Measurements from ENCODE around the gene SH2B2. TPM values are rescaled to one million over a fixed set of nuclear protein-coding genes. Genes with fewer than 3 reads are reported as not detected.

Gene SH2B2
- total and polyA plus RNA-seq, 4 donors: 0.65 to 1.4 (median 1.0) TPM; not detected in 1

DNA sequence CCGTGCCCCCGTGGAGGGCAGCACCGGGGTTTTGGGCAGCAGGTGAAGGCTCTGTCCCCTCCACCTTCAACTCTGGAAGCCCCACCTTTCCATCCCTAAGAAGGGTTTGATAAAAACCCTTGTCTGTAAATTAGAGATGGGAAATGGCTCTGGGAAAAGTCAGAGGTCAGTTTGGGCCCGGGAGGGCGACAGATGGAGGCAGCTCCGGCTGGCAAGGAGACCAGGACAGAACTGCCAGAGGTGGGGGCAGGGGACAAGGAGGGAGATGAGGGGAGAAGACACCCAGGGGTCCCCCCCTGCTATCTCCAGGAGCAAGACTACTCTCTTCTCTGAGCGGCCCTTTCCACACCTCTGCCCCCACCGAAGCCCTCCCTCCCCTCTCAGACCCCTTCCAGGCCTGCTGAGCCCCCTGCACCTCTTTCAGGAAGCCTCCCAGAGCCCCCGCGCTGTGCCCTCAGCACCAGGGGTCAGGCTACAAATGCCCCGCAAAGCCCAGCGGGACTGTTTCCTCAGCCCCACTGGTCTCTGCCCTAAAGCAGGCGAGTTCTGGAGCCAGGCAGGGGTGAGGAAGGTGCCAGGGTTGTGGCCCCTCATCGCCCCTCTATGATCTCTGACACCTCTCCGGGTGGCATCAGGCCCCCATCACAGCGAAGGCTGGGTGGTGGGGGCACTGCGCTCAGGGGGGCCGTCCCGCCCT, 980 bp upstream of the SH2B2 start:
- WGBS: 38% methylated on average over 19 of the region's 19 CpGs
- H3K9ac ChIP-seq (ENCODE audit: low read depth in 1 of 2, low read length in 2 of 2): no peak overlapping the region
- TF ChIP-seq NR2F2 (IDR thresholded peaks at IDR 0.05): no peak
- TF ChIP-seq, protein P1, sequence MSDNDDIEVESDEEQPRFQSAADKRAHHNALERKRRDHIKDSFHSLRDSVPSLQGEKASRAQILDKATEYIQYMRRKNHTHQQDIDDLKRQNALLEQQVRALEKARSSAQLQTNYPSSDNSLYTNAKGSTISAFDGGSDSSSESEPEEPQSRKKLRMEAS (IDR thresholded peaks at IDR 0.05): no peak

DNA sequence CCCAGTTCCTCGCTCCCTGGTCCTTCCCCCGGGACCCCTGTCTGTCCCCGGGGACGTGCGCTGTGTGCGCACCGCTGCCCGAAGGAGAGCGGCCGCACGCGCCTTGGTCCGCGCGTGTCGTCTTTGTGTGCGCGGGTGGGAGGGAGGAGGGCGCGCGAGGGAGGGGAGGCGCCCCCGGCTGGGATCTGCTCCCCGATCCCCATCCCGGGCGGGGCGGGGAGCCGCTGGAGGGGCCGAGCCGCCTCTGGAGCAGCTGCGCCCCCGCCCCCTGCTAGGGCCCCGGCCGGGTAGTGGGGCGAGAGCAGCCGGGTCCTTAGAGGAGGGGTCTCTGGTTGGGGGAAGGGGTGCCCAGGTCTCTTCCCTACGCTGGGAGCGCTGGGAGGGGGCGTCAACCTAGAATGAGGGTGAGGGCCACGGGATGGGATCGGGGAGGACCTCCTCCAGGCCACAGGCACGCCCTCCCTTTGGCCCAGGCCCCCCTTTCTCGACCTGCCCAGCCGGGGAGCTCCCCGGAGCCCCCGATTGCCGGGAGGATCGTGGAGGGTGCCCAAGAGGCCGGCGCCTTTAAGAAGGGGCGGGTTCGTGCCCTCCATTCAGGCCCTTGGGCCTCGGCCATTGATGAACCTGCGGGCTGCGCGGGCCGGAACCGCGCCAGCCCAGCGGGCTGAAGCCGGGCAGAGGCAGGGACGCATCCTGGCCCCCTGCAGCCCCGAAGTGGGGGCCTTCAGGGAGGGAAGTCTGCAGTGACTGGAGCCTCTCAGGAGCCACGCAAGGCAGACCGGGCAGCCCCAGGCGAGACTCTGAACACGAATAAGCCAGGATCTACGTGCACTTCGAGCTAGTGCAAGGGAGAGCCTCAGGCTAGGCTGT, 678 bp downstream of the SH2B2 start:
- under 1% methylated on average over 69 of the region's 69 CpGs for WGBS
- DNase-seq (ENCODE audit: low spot score): no peak

More for the DNA sequence above, 980 bp upstream of the SH2B2 start:
- H3K36me3 ChIP-seq (ENCODE audit: control insufficient read depth in 4 of 4, insufficient read depth in 3 of 4, low read depth in 1 of 4, low read length in 3 of 4): peaks cover 0 to 2% (median 0%) of the 10 kb centered on the region in 4 donors
- H3K27me3 ChIP-seq (ENCODE audit: control insufficient read depth in 4 of 4, insufficient read depth in 4 of 4, low read length in 3 of 4): no peaks in the 10 kb centered on the region
- peaks cover 5 to 25% (median 14%) of the 10 kb centered on the region in 4 donors for H3K4me1 ChIP-seq (ENCODE audit: control insufficient read depth in 4 of 4, insufficient read depth in 4 of 4, low read length in 3 of 4)
- H3K9me3 ChIP-seq (ENCODE audit: control insufficient read depth in 4 of 4, low read length in 3 of 4): no peaks in the 10 kb centered on the region
- H3K4me3 ChIP-seq (ENCODE audit: low read depth in 1 of 3, low read length in 3 of 3): peak overlapping the region in 1 of 3 donors; percentile 70
- DNase-seq (ENCODE audit: low spot score): no peak
- peak overlapping the region; percentile 67 to 75 for H3K27ac ChIP-seq (ENCODE audit: low read depth in 1 of 2, low read length in 2 of 2)

DNA sequence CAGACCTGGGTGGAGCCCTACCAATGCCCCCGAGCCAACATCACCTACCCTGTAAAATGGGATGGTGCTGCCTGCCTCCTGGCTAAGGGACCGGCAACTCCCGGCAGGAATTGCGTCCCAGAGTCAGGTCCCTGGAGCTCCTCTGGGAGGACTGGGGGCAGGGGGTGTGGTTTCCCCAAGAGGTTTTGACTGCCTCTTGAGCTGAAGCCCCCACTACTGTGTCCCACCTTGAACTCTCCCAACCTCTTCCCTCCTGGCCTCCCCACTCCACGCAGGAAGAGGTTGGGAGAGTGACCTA, 1.3 kb downstream of the SH2B2 start:
- H3K27me3 ChIP-seq (ENCODE audit: control insufficient read depth in 4 of 4, insufficient read depth in 4 of 4, low read length in 3 of 4): no peaks in the 10 kb centered on the region
- no peaks in the 10 kb centered on the region for H3K9me3 ChIP-seq (ENCODE audit: control insufficient read depth in 4 of 4, low read length in 3 of 4)
- H3K4me1 ChIP-seq (ENCODE audit: control insufficient read depth in 4 of 4, insufficient read depth in 4 of 4, low read length in 3 of 4): peaks cover 7 to 25% (median 14%) of the 10 kb centered on the region in 4 donors
- H3K4me3 ChIP-seq (ENCODE audit: low read depth in 1 of 3, low read length in 3 of 3): peak overlapping the region; percentile 12 to 73 (median 70)
- whole genome bisulfite sequencing: 37% methylated on average over 5 of the region's 5 CpGs
- H3K9ac ChIP-seq (ENCODE audit: low read depth in 1 of 2, low read length in 2 of 2): no peak overlapping the region
- DNase-seq (ENCODE audit: low spot score): no peak
- no peak overlapping the region for H3K27ac ChIP-seq (ENCODE audit: low read depth in 1 of 2, low read length in 2 of 2)
- TF ChIP-seq GABPA (IDR thresholded peaks at IDR 0.05 in 1 of 2, conservative IDR thresholded peaks at IDR 0.05 in 1 of 2): no peak
- TF ChIP-seq, protein P2, sequence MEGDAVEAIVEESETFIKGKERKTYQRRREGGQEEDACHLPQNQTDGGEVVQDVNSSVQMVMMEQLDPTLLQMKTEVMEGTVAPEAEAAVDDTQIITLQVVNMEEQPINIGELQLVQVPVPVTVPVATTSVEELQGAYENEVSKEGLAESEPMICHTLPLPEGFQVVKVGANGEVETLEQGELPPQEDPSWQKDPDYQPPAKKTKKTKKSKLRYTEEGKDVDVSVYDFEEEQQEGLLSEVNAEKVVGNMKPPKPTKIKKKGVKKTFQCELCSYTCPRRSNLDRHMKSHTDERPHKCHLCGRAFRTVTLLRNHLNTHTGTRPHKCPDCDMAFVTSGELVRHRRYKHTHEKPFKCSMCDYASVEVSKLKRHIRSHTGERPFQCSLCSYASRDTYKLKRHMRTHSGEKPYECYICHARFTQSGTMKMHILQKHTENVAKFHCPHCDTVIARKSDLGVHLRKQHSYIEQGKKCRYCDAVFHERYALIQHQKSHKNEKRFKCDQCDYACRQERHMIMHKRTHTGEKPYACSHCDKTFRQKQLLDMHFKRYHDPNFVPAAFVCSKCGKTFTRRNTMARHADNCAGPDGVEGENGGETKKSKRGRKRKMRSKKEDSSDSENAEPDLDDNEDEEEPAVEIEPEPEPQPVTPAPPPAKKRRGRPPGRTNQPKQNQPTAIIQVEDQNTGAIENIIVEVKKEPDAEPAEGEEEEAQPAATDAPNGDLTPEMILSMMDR (IDR thresholded peaks at IDR 0.05; ENCODE audit: low read depth, low read length, missing input control): no peak
- TF ChIP-seq TAF1 (conservative IDR thresholded peaks at IDR 0.05): no peak
- TF ChIP-seq HNF4A (conservative IDR thresholded peaks at IDR 0.05): no peak
- TF ChIP-seq, protein P1 (IDR thresholded peaks at IDR 0.05): no peak
- TF ChIP-seq RAD21 (IDR thresholded peaks at IDR 0.05): no peak
- TF ChIP-seq YY1 (IDR thresholded peaks at IDR 0.05): no peak
- TF ChIP-seq NR2F2 (IDR thresholded peaks at IDR 0.05): no peak
- TF ChIP-seq, protein P3, sequence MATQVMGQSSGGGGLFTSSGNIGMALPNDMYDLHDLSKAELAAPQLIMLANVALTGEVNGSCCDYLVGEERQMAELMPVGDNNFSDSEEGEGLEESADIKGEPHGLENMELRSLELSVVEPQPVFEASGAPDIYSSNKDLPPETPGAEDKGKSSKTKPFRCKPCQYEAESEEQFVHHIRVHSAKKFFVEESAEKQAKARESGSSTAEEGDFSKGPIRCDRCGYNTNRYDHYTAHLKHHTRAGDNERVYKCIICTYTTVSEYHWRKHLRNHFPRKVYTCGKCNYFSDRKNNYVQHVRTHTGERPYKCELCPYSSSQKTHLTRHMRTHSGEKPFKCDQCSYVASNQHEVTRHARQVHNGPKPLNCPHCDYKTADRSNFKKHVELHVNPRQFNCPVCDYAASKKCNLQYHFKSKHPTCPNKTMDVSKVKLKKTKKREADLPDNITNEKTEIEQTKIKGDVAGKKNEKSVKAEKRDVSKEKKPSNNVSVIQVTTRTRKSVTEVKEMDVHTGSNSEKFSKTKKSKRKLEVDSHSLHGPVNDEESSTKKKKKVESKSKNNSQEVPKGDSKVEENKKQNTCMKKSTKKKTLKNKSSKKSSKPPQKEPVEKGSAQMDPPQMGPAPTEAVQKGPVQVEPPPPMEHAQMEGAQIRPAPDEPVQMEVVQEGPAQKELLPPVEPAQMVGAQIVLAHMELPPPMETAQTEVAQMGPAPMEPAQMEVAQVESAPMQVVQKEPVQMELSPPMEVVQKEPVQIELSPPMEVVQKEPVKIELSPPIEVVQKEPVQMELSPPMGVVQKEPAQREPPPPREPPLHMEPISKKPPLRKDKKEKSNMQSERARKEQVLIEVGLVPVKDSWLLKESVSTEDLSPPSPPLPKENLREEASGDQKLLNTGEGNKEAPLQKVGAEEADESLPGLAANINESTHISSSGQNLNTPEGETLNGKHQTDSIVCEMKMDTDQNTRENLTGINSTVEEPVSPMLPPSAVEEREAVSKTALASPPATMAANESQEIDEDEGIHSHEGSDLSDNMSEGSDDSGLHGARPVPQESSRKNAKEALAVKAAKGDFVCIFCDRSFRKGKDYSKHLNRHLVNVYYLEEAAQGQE (IDR thresholded peaks at IDR 0.05): no peak
- TF ChIP-seq HNF4G (IDR thresholded peaks at IDR 0.05): no peak
- TF ChIP-seq, protein P4, sequence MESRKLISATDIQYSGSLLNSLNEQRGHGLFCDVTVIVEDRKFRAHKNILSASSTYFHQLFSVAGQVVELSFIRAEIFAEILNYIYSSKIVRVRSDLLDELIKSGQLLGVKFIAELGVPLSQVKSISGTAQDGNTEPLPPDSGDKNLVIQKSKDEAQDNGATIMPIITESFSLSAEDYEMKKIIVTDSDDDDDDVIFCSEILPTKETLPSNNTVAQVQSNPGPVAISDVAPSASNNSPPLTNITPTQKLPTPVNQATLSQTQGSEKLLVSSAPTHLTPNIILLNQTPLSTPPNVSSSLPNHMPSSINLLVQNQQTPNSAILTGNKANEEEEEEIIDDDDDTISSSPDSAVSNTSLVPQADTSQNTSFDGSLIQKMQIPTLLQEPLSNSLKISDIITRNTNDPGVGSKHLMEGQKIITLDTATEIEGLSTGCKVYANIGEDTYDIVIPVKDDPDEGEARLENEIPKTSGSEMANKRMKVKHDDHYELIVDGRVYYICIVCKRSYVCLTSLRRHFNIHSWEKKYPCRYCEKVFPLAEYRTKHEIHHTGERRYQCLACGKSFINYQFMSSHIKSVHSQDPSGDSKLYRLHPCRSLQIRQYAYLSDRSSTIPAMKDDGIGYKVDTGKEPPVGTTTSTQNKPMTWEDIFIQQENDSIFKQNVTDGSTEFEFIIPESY (IDR thresholded peaks at IDR 0.05): no peak
- H3K36me3 ChIP-seq (ENCODE audit: control insufficient read depth in 4 of 4, insufficient read depth in 3 of 4, low read depth in 1 of 4, low read length in 3 of 4): no peaks in the 10 kb centered on the region

More for the DNA sequence above, 678 bp downstream of the SH2B2 start:
- Histone ChIP-seq H3K27me3 (ENCODE audit: control insufficient read depth in 4 of 4, insufficient read depth in 4 of 4, low read length in 3 of 4) (no peaks in the 10 kb centered on the region), H3K36me3 (ENCODE audit: control insufficient read depth in 4 of 4, insufficient read depth in 3 of 4, low read depth in 1 of 4, low read length in 3 of 4) (no peaks in the 10 kb centered on the region), H3K4me3 (ENCODE audit: low read depth in 1 of 3, low read length in 3 of 3) (peak overlapping the region; percentile 55 to 73 (median 70)), H3K9ac (ENCODE audit: low read depth in 1 of 2, low read length in 2 of 2) (peak overlapping the region in 1 of 2 donors; percentile 3), H3K27ac (ENCODE audit: low read depth in 1 of 2, low read length in 2 of 2) (no peak overlapping the region), H3K4me1 (ENCODE audit: control insufficient read depth in 4 of 4, insufficient read depth in 4 of 4, low read length in 3 of 4) (peaks cover 5 to 25% (median 14%) of the 10 kb centered on the region in 4 donors), H3K9me3 (ENCODE audit: control insufficient read depth in 4 of 4, low read length in 3 of 4) (no peaks in the 10 kb centered on the region)
- TF ChIP-seq YY1 (IDR thresholded peaks at IDR 0.05): peak; percentile 59
- TF ChIP-seq NR2F2 (IDR thresholded peaks at IDR 0.05): no peak
